Neural cell (in vitro differentiated cells): ENCODE measurements around the gene C7. TPM values are rescaled to one million over a fixed set of nuclear protein-coding genes. Genes with fewer than 3 reads are reported as not detected.
"Not testable (repeated sequence)": the region's sequence is repeated elsewhere in the genome, so short reads cannot be mapped to it uniquely, and the experiment has no call there.

Source experiments
- H2AFZ ChIP-seq: fragments of 200-600, 300-800 bp; sonication (generic), shearing (Covaris generic); 2 replicates; pipeline ENCODE4 v1.6.0; 2014; ENCODE audit warnings: low read depth, mild to moderate bottlenecking, antibody characterized with exemption, low read length, moderate library complexity
- H3F3A ChIP-seq: fragments of 200-600 bp; shearing (Covaris generic); 2 replicates; pipeline ENCODE4 v1.6.1; 2016; ENCODE audit warnings: mild to moderate bottlenecking, moderate library complexity, mixed read lengths, antibody characterized with exemption, low read length; ENCODE audit not compliant: insufficient read depth, poor library complexity, severe bottlenecking
- H3K27ac ChIP-seq: fragments of 200-600, 300-800 bp; sonication (generic), shearing (Covaris generic); 2 replicates; pipeline ENCODE4 v1.5.1; 2014; ENCODE audit warnings: mild to moderate bottlenecking, low read length, moderate library complexity
- H3K27me3 ChIP-seq: fragments of 300-800, 200-600 bp; sonication (generic), shearing (Covaris generic); 2 replicates; pipeline ENCODE4 v1.6.0; 2014; ENCODE audit warnings: mild to moderate bottlenecking, low read depth, low read length, moderate library complexity; ENCODE audit not compliant: insufficient read depth
- H3K36me3 ChIP-seq: fragments of 300-800, 200-600 bp; sonication (generic), shearing (Covaris generic); 2 replicates; pipeline ENCODE4 v1.5.1; 2014; ENCODE audit warnings: mild to moderate bottlenecking, antibody characterized with exemption, low read length, moderate library complexity; ENCODE audit not compliant: insufficient read depth
- H3K4me2 ChIP-seq: fragments of 300-800, 200-600 bp; sonication (generic), shearing (Covaris generic); 2 replicates; pipeline ENCODE4 v1.6.0; 2014; ENCODE audit warnings: mild to moderate bottlenecking, low read length
- H3K4me3 ChIP-seq: fragments of 300-800, 200-600 bp; sonication (generic), shearing (Covaris generic); 2 replicates; pipeline ENCODE4 v1.5.1; 2014; ENCODE audit warnings: mild to moderate bottlenecking, low read length, moderate library complexity
- H3K79me2 ChIP-seq: fragments of 200-600 bp; shearing (Covaris generic); replicated peaks from 2 replicates; pipeline ENCODE4 v1.6.0; 2014; ENCODE audit warnings: mild to moderate bottlenecking, low read length, moderate library complexity; ENCODE audit not compliant: insufficient read depth
- H3K9ac ChIP-seq: fragments of 300-800, 200-600 bp; sonication (generic), shearing (Covaris generic); 2 replicates; pipeline ENCODE4 v1.6.1; 2016; ENCODE audit warnings: mild to moderate bottlenecking, low read length, mixed read lengths
- H3K9me2 ChIP-seq: fragments of 200-600 bp; shearing (Covaris generic); 2 replicates; pipeline ENCODE4 v1.6.1; 2016; ENCODE audit warnings: mild to moderate bottlenecking, low read length, mixed read lengths; ENCODE audit not compliant: insufficient read depth
- H3K9me3 ChIP-seq: fragments of 200-600, 300-800 bp; sonication (generic), shearing (Covaris generic); 2 replicates; pipeline ENCODE4 v1.6.1; 2016; ENCODE audit warnings: mild to moderate bottlenecking, mixed run types, low read length, moderate library complexity, mixed read lengths
- H4K20me1 ChIP-seq: fragments of 200-600 bp; shearing (Covaris generic); 2 replicates; pipeline ENCODE4 v1.6.1; 2016; ENCODE audit warnings: mild to moderate bottlenecking, mixed run types; ENCODE audit not compliant: insufficient read depth
- EP300 ChIP-seq: fragments of 450-650 bp; conservative IDR thresholded peaks from 2 replicates; pipeline ENCODE4 v1.6.1; 2014; ENCODE audit warnings: antibody characterized with exemption, mild to moderate bottlenecking, moderate library complexity; ENCODE audit not compliant: poor library complexity, severe bottlenecking
- EZH2 ChIP-seq: fragments of 200-600, 300-800 bp; shearing (Covaris generic), sonication (generic); IDR thresholded peaks from 2 replicates; pipeline ENCODE4 v1.6.1; 2014; ENCODE audit warnings: antibody characterized with exemption, low read length, borderline replicate concordance, mild to moderate bottlenecking; ENCODE audit not compliant: insufficient read depth, poor library complexity, severe bottlenecking
- MXI1 ChIP-seq: fragments of 450-650 bp; conservative IDR thresholded peaks from 2 replicates; pipeline ENCODE4 v1.6.1; 2014; ENCODE audit warnings: antibody characterized with exemption, mild to moderate bottlenecking; ENCODE audit not compliant: poor library complexity, severe bottlenecking
- POLR2AphosphoS5 ChIP-seq: IDR thresholded peaks from 2 replicates; pipeline ENCODE4 v1.6.1; 2012
- RAD21 ChIP-seq: fragments of 450-650 bp; conservative IDR thresholded peaks from 2 replicates; pipeline ENCODE4 v1.6.1; 2014; ENCODE audit warnings: antibody characterized with exemption, mild to moderate bottlenecking, moderate library complexity
- SMC3 ChIP-seq: fragments of 450-650 bp; conservative IDR thresholded peaks from 2 replicates; pipeline ENCODE4 v1.6.1; 2014; ENCODE audit warnings: antibody characterized with exemption, mild to moderate bottlenecking, moderate library complexity; ENCODE audit not compliant: poor library complexity
- TAF1 ChIP-seq: IDR thresholded peaks from 2 replicates; pipeline ENCODE4 v1.6.1; 2012; ENCODE audit warnings: low read depth
- polyA minus RNA-seq: library from RNA; depleted of rRNA, polyadenylated mRNA; stranded (reverse); fragments of >200 nt; gene quantifications from 2 replicates; pipeline ENCODE4 v1.2.3, GENCODE V29; 2014
- polyA plus RNA-seq: library from polyadenylated mRNA; depleted of rRNA; stranded (reverse); fragments of >200 nt; gene quantifications from 2 replicates; pipeline ENCODE4 v1.2.3, GENCODE V29; 2014
- TF ChIP-seq, protein P1 (sequence below): fragments of 450-650 bp; IDR thresholded peaks from 2 replicates; pipeline ENCODE4 v1.5.1; 2014; ENCODE audit warnings: antibody characterized with exemption, mild to moderate bottlenecking, moderate library complexity; ENCODE audit not compliant: poor library complexity, severe bottlenecking
- TF ChIP-seq, protein P2 (sequence below): IDR thresholded peaks from 2 replicates; pipeline ENCODE4 v1.6.1; 2012; ENCODE audit warnings: borderline replicate concordance

C7 gene
- 0.78 TPM in 1 of 2 replicates, not detected in the other for polyA plus RNA-seq
- polyA minus RNA-seq: not detected in 2 replicates

DNA sequence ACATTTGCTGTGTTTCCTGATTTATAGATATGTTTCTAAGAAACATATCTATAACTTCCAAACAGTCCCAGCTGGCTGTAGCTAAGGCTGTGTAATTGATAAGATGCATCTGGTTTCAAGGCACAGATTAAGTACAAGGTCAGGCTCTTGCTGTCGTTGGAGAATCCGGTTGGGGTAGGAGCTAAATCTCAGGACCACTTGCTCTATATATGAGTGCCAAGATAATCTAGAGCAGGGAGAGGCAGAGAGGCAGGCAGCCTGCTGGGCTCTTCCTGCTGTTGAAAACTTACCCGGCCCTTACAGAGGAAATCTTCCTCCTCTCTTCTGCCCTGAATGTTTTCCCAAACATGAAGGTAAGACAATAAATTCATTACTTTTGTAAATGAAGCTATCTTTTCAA, at the start of gene C7:
Gene C7 (plus strand): TSS at position 234 of the 400 bp plus-strand sequence. CDS start 114 bp downstream, at position 348.
- Histone ChIP-seq H3K4me2 (no peak within 1 kb of the TSS), H3K9ac (no peak within 1 kb of the TSS), H2AFZ (no peak within 1 kb of the TSS), H3K36me3 (no peaks in the 10 kb centered on the region), H3K9me3 (no peaks in the 10 kb centered on the region), H3K79me2 (no peaks in the 10 kb centered on the region), H3K27me3 (no peaks in the 10 kb centered on the region), H3K4me3 (no peak within 1 kb of the TSS), H3K27ac (no peak within 1 kb of the TSS), H4K20me1 (no peaks in the 10 kb centered on the region), H3F3A (no peaks in the 10 kb centered on the region), H3K9me2 (no peaks in the 10 kb centered on the region)
- TF ChIP-seq MXI1 (no peak), EP300 (no peak), RAD21 (no peak), EZH2 (no peak), TAF1 (no peak), SMC3 (no peak), POLR2AphosphoS5 (no peak)
- TF ChIP-seq, protein P1, sequence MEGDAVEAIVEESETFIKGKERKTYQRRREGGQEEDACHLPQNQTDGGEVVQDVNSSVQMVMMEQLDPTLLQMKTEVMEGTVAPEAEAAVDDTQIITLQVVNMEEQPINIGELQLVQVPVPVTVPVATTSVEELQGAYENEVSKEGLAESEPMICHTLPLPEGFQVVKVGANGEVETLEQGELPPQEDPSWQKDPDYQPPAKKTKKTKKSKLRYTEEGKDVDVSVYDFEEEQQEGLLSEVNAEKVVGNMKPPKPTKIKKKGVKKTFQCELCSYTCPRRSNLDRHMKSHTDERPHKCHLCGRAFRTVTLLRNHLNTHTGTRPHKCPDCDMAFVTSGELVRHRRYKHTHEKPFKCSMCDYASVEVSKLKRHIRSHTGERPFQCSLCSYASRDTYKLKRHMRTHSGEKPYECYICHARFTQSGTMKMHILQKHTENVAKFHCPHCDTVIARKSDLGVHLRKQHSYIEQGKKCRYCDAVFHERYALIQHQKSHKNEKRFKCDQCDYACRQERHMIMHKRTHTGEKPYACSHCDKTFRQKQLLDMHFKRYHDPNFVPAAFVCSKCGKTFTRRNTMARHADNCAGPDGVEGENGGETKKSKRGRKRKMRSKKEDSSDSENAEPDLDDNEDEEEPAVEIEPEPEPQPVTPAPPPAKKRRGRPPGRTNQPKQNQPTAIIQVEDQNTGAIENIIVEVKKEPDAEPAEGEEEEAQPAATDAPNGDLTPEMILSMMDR: no peak
- TF ChIP-seq, protein P2, sequence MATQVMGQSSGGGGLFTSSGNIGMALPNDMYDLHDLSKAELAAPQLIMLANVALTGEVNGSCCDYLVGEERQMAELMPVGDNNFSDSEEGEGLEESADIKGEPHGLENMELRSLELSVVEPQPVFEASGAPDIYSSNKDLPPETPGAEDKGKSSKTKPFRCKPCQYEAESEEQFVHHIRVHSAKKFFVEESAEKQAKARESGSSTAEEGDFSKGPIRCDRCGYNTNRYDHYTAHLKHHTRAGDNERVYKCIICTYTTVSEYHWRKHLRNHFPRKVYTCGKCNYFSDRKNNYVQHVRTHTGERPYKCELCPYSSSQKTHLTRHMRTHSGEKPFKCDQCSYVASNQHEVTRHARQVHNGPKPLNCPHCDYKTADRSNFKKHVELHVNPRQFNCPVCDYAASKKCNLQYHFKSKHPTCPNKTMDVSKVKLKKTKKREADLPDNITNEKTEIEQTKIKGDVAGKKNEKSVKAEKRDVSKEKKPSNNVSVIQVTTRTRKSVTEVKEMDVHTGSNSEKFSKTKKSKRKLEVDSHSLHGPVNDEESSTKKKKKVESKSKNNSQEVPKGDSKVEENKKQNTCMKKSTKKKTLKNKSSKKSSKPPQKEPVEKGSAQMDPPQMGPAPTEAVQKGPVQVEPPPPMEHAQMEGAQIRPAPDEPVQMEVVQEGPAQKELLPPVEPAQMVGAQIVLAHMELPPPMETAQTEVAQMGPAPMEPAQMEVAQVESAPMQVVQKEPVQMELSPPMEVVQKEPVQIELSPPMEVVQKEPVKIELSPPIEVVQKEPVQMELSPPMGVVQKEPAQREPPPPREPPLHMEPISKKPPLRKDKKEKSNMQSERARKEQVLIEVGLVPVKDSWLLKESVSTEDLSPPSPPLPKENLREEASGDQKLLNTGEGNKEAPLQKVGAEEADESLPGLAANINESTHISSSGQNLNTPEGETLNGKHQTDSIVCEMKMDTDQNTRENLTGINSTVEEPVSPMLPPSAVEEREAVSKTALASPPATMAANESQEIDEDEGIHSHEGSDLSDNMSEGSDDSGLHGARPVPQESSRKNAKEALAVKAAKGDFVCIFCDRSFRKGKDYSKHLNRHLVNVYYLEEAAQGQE: no peak

DNA sequence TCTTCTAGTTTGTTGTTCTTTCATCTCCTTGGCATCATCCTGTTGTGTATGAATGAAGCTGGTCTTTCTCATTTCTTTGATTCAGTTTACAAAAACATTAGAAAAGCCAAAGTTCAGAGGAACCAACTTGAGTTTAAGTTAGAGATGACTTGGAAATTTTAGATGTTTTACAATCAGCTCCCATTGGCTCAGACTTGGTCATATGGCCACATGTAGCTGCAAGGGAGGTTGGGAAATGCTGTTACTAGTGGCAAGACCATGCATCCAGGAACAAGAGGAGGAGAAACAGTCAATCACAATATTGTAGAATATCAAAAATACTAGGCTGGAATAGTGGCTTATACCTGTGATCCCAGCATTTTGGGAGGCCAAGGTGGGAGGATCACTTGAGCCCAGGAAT, 48.6 kb upstream of the C7 start:
- Histone ChIP-seq H3K9ac (no peak overlapping the region), H4K20me1 (no peaks in the 10 kb centered on the region), H3K27ac (no peak overlapping the region), H3K79me2 (no peaks in the 10 kb centered on the region), H3K9me3 (no peaks in the 10 kb centered on the region), H3K4me3 (no peak overlapping the region), H3K36me3 (no peaks in the 10 kb centered on the region), H2AFZ (no peak overlapping the region), H3K4me2 (no peak overlapping the region), H3K9me2 (no peaks in the 10 kb centered on the region), H3K27me3 (no peaks in the 10 kb centered on the region), H3F3A (no peaks in the 10 kb centered on the region)
- no peak for TF ChIP-seq EZH2
- TF ChIP-seq MXI1: no peak
- no peak for TF ChIP-seq POLR2AphosphoS5
- TF ChIP-seq TAF1: no peak
- TF ChIP-seq, protein P1: no peak
- TF ChIP-seq SMC3: no peak

DNA sequence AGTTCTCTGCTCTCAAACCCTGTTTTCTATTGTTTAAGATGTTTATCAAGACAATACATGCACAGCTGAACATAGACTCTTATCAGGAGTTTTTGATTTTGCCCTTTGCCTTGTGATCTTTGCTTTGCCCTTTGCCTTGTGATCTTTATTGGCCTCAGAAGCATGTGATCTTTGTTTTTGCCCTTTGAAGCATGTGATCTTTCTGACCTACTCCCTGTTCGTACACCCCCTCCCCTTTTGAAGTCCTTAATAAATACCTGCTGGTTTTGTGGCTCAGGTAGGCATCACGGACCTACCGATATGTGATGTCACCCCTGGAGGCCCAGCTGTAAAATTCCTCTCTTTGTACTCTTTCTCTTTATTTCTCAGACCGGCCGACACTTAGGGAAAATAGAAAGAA, 44.3 kb upstream of the C7 start:
- H3K4me3 ChIP-seq, H3K4me2 ChIP-seq, H3K36me3 ChIP-seq, H3K27me3 ChIP-seq, H3K9ac ChIP-seq, H3K79me2 ChIP-seq, H3K9me2 ChIP-seq, H3K27ac ChIP-seq, H2AFZ ChIP-seq, H3K9me3 ChIP-seq, H4K20me1 ChIP-seq, H3F3A ChIP-seq: not testable (repeated sequence)
